ENCODE data around the gene KIF3A.

- TF ChIP-seq CTCF (IDR thresholded peaks at IDR 0.05) (no peak), POLR2A (IDR thresholded peaks at IDR 0.05) (no peak)
Observed at GRCh38 chr5:132779961-132780360, 42.6 kb upstream of the KIF3A start.

All from testis (tissue), 2 donors.